Measurements from ENCODE around the gene MYL9. TPM values are rescaled to one million over a fixed set of nuclear protein-coding genes. Genes with fewer than 3 reads are reported as not detected.
"Not testable (repeated sequence)": the region's sequence is repeated elsewhere in the genome, so short reads cannot be mapped to it uniquely, and the experiment has no call there.

The MYL9 gene
- total RNA-seq, 1 experiment from 2014 or later, result 382 TPM

DNA sequence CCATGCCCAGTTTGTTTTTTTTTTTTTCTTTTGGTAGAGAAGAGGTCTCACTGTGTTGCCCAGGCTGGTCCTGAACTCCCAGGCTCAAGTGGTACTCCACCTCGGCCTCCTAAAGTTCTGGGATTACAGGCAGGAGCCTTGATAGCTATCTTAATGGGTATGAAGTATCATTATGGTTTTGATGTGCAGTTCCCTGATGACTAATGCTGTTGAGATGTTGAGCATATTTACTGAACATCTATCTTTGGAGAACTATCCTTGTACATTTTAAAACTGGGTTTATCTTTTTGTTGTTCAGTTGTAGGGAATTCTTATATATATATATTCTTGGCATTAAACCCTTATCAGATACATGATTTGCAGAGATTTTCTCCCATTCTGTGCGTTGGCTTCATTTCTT, 21.4 kb upstream of the MYL9 start:
- Histone ChIP-seq H3K9me3 (no peaks in the 10 kb centered on the region), H3K4me3 (ENCODE audit: low read depth, low read length) (no peak overlapping the region), H3K4me1 (no peaks in the 10 kb centered on the region), H3K27me3 (replicated peaks; ENCODE audit: control insufficient read depth, insufficient read depth, low read length) (no peaks in the 10 kb centered on the region), H3K36me3 (ENCODE audit: control insufficient read depth, insufficient read depth, low read length) (peaks cover 6% of the 10 kb centered on the region)
- no peak for DNase-seq
- no peaks in the 10 kb centered on the region for H3K27me3 Mint-ChIP-seq (ENCODE audit: insufficient read depth, unreplicated experiment)
- H3K4me3 Mint-ChIP-seq (ENCODE audit: unreplicated experiment), result no peak overlapping the region
- no peaks in the 10 kb centered on the region for H3K4me1 Mint-ChIP-seq (ENCODE audit: low read depth, unreplicated experiment)
- POLR2A ChIA-PET, result no interaction called here
- intact Hi-C loops (cut with micrococcal nuclease; ENCODE audit: unreplicated experiment), result loop anchor here (5.0 kb wide), 1 partner anchor 53 kb away; no protein-coding TSS in a partner anchor
- CTCF ChIA-PET, result no interaction called here
- no peaks in the 10 kb centered on the region for H3K9me3 Mint-ChIP-seq (ENCODE audit: unreplicated experiment)
- H3K27ac Mint-ChIP-seq (ENCODE audit: unreplicated experiment), result no peak overlapping the region
- H3K36me3 Mint-ChIP-seq (ENCODE audit: insufficient read depth, unreplicated experiment), result peaks cover 72% of the 10 kb centered on the region
- no peak for TF ChIP-seq CTCF (IDR thresholded peaks at IDR 0.05; ENCODE audit: insufficient read depth in 1 of 2, low read depth in 1 of 2, low read length in 1 of 2, severe bottlenecking in 1 of 2, unreplicated experiment in 1 of 2)
- BruUV-seq (replicated peaks), result no TSS peak

DNA sequence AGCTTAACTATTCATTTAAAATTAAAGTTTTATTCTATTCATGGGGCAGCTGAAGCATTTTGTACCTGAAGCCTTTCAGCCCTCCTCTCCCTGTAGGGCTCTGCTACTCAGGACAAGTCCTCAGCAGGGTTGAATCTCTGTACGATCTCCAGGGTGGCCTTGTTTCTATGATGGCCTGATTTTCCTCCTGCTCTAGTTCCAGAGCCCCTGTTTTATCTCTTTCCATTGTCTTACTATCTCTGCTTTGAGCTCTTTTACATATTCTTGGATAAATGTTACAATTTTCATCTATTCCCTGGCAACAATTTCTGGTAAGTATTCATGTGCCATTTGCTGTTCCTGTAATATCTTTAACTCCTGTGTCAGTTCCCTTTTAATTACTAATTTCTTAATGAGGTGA, 19.8 kb upstream of the MYL9 start:
- peaks cover 77% of the 10 kb centered on the region for H3K36me3 Mint-ChIP-seq (ENCODE audit: insufficient read depth, unreplicated experiment)
- Histone ChIP-seq H3K27me3 (replicated peaks; ENCODE audit: control insufficient read depth, insufficient read depth, low read length) (no peaks in the 10 kb centered on the region), H3K36me3 (ENCODE audit: control insufficient read depth, insufficient read depth, low read length) (peaks cover 12% of the 10 kb centered on the region), H3K4me3 (ENCODE audit: low read depth, low read length) (no peak overlapping the region), H3K9me3 (no peaks in the 10 kb centered on the region), H3K4me1 (no peaks in the 10 kb centered on the region)
- ChIA-PET CTCF (interaction anchor here (0.5 to 0.6 kb wide), 5 partner anchors 10 to 306 kb away, joined by 3 read pairs; partner anchors contain the start of genes MYL9 and RAB5IF), POLR2A (interaction anchor here (0.5 kb wide), 1 partner anchor 180 kb away, joined by 6 read pairs; no protein-coding TSS in a partner anchor)
- no peaks in the 10 kb centered on the region for H3K4me1 Mint-ChIP-seq (ENCODE audit: low read depth, unreplicated experiment)
- no peak overlapping the region for H3K27ac Mint-ChIP-seq (ENCODE audit: unreplicated experiment)
- intact Hi-C loops (cut with micrococcal nuclease; ENCODE audit: unreplicated experiment), result loop anchor here (5.0 kb wide), 1 partner anchor 54 kb away; no protein-coding TSS in a partner anchor
- H3K9me3 Mint-ChIP-seq (ENCODE audit: unreplicated experiment), result no peaks in the 10 kb centered on the region
- H3K4me3 Mint-ChIP-seq (ENCODE audit: unreplicated experiment), result no peak overlapping the region
- H3K27me3 Mint-ChIP-seq (ENCODE audit: insufficient read depth, unreplicated experiment), result no peaks in the 10 kb centered on the region
- no peak for DNase-seq
- no TSS peak for BruUV-seq (replicated peaks)
- no peak for TF ChIP-seq CTCF (IDR thresholded peaks at IDR 0.05; ENCODE audit: insufficient read depth in 1 of 2, low read depth in 1 of 2, low read length in 1 of 2, severe bottlenecking in 1 of 2, unreplicated experiment in 1 of 2)

GRCh38 chr20:36522412-36522811, 18.9 kb upstream of the MYL9 start:
- H3K27ac Mint-ChIP-seq (ENCODE audit: unreplicated experiment); H3K4me3 ChIP-seq (ENCODE audit: low read depth, low read length); H3K4me1 ChIP-seq; H3K9me3 ChIP-seq; DNase-seq; H3K27me3 Mint-ChIP-seq (ENCODE audit: insufficient read depth, unreplicated experiment); H3K9me3 Mint-ChIP-seq (ENCODE audit: unreplicated experiment); H3K4me1 Mint-ChIP-seq (ENCODE audit: low read depth, unreplicated experiment); H3K4me3 Mint-ChIP-seq (ENCODE audit: unreplicated experiment); H3K27me3 ChIP-seq (replicated peaks; ENCODE audit: control insufficient read depth, insufficient read depth, low read length); BruUV-seq (replicated peaks): not testable (repeated sequence)
- intact Hi-C loops (cut with micrococcal nuclease; ENCODE audit: unreplicated experiment), result loop anchor here (5.0 kb wide), 1 partner anchor 55 kb away; no protein-coding TSS in a partner anchor
- CTCF ChIA-PET, result interaction anchor here (0.6 kb wide), 4 partner anchors 19 to 286 kb away, joined by 3 read pairs; partner anchors contain the start of genes MYL9 and RAB5IF
- peaks cover 84% of the 10 kb centered on the region for H3K36me3 Mint-ChIP-seq (ENCODE audit: insufficient read depth, unreplicated experiment)
- H3K36me3 ChIP-seq (ENCODE audit: control insufficient read depth, insufficient read depth, low read length), result peaks cover 11% of the 10 kb centered on the region
- POLR2A ChIA-PET, result interaction anchor here (0.5 kb wide), 1 partner anchor 306 kb away, joined by 4 read pairs; no protein-coding TSS in a partner anchor
